ENCODE measurements around the gene AK3.

The AK3 gene

DNA sequence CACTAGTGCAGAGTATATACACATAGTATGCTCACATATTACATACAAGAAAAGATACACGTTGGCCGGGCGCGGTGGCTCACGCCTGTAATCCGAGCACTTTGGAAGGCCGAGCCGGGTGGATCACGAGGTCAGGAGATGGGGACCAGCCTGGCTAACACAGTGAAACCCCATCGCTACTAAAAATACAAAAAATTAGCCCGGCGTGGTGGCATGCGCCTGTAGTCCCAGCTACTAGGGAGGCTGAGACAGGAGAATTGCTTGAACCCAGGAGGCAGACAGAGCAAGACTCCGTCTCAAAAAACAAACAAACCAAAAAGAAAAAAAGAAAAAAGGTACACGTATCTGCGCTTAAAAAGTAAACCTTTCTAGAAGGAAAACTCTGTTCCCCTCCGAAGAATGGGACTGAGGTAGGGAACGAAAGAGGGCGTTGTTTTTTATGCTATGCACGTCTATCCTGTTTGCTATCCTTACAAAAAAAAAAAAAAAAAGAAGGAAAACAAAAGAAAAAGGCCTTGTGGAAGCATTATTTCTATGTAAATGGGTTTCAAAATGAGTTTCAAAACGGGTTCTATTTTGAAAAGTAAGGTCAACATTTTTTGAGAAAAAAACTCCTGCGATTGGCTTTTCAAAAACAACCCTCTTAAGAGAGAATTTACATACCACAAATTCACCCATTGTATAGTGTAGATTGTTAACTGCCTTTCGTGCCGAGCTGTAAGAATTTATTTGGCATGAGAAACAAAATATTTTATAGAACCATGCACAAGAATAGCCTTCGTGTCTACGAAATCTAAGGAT, 1.2 kb downstream of the AK3 start:
- DNase-seq (ENCODE audit: insufficient read length, low spot score): no peak
- TF ChIP-seq CTCF (IDR thresholded peaks at IDR 0.05; ENCODE audit: insufficient read depth, missing control alignments): no peak
- FAIRE-seq: no peak

GRCh38 chr9:4738866-4739586, 2.0 kb downstream of the AK3 start:
- FAIRE-seq (no peak), DNase-seq (ENCODE audit: insufficient read length, low spot score) (no peak)
- TF ChIP-seq CTCF (IDR thresholded peaks at IDR 0.05; ENCODE audit: insufficient read depth, missing control alignments): no peak

DNA sequence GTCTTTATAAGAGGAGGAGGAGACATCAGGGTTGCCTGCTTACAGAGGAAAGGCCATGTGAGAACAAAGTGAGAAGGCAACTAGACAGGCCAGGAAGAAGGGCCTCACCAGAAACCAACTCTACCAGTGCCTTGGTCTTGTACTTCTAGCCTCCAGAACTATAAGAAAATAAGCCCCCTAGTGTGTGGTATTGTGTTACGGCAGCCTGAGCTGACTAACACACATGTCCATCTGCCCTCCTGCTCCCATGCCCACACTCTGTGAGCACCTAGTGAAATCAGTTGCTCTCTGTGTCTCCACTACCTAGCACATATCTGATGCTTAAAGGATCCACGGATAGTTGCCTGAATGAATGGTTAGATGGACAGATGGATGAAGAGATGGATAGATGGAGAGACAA, 6.9 kb downstream of the AK3 start:
- no peak for DNase-seq (ENCODE audit: insufficient read length, low spot score)
- no peak for TF ChIP-seq CTCF (IDR thresholded peaks at IDR 0.05; ENCODE audit: insufficient read depth, missing control alignments)
- no peak for FAIRE-seq

- TF ChIP-seq CTCF (IDR thresholded peaks at IDR 0.05; ENCODE audit: insufficient read depth, missing control alignments): no peak
- DNase-seq (ENCODE audit: insufficient read length, low spot score) (no peak), FAIRE-seq (no peak)
These were observed 8.1 kb downstream of the AK3 start for GRCh38 chr9:4732890-4733289.

DNA sequence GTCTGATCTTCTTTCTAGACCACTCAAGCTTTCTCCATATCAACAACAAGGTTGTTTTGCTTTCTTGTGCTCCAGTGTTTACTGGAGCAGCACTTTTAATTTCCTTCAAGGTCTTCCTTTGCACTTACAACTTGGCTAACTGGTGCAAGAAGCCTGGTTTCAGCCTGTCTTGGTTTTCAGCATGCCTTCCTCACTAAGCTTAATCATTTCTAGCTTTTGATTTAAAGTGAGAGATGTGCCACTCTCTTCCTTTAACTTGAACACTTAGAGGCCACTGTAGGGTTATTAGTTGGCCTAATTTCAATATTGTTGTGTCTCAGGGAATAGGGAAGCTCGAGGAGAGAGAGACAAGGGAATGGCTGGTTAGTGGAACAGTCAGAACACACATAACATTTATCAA, 13.4 kb downstream of the AK3 start:
- FAIRE-seq: no peak
- TF ChIP-seq CTCF (IDR thresholded peaks at IDR 0.05; ENCODE audit: insufficient read depth, missing control alignments): no peak
- no peak for DNase-seq (ENCODE audit: insufficient read length, low spot score)

GRCh38 chr9:4725706-4726442, 15.1 kb downstream of the AK3 start:
- TF ChIP-seq CTCF (IDR thresholded peaks at IDR 0.05; ENCODE audit: insufficient read depth, missing control alignments): no peak
- FAIRE-seq (no peak), DNase-seq (ENCODE audit: insufficient read length, low spot score) (no peak)
